ENCODE data around the gene SLC27A1.
"Not testable (repeated sequence)": the region's sequence is repeated elsewhere in the genome, so short reads cannot be mapped to it uniquely, and the experiment has no call there.

The SLC27A1 gene

GRCh38 chr19:17469092-17469480 lies 1.2 kb upstream of the SLC27A1 start:
- peak overlapping the region; percentile 71 for H3K4me3 ChIP-seq (ENCODE audit: low read depth, low read length)
- no peak for DNase-seq (ENCODE audit: low read depth)
- no peak for TF ChIP-seq CTCF (IDR thresholded peaks at IDR 0.05; ENCODE audit: control insufficient read depth, extremely low read depth, insufficient read depth)

GRCh38 chr19:17469481-17470067 lies 750 bp upstream of the SLC27A1 start:
- H3K4me3 ChIP-seq (ENCODE audit: low read depth, low read length) = peak overlapping the region; percentile 71
- TF ChIP-seq CTCF (IDR thresholded peaks at IDR 0.05; ENCODE audit: control insufficient read depth, extremely low read depth, insufficient read depth) = no peak
- peak; percentile 89 for DNase-seq (ENCODE audit: low read depth)

- DNase-seq (ENCODE audit: low read depth) = no peak
- no peak for TF ChIP-seq CTCF (IDR thresholded peaks at IDR 0.05; ENCODE audit: control insufficient read depth, extremely low read depth, insufficient read depth)
- peak overlapping the region; percentile 71 for H3K4me3 ChIP-seq (ENCODE audit: low read depth, low read length)
Observed at GRCh38 chr19:17471410-17472125, 1.2 kb downstream of the SLC27A1 start.

GRCh38 chr19:17473041-17473440 lies 2.7 kb downstream of the SLC27A1 start:
- no peak for DNase-seq (ENCODE audit: low read depth)
- no peak overlapping the region for H3K4me3 ChIP-seq (ENCODE audit: low read depth, low read length)
- TF ChIP-seq CTCF (IDR thresholded peaks at IDR 0.05; ENCODE audit: control insufficient read depth, extremely low read depth, insufficient read depth) = no peak

- H3K4me3 ChIP-seq (ENCODE audit: low read depth, low read length); DNase-seq (ENCODE audit: low read depth): not testable (repeated sequence)
Observed at GRCh38 chr19:17475011-17475540, 4.8 kb downstream of the SLC27A1 start.

GRCh38 chr19:17475541-17476115 lies 5.3 kb downstream of the SLC27A1 start:
- DNase-seq (ENCODE audit: low read depth) = no peak
- H3K4me3 ChIP-seq (ENCODE audit: low read depth, low read length) = no peak overlapping the region
- TF ChIP-seq CTCF (IDR thresholded peaks at IDR 0.05; ENCODE audit: control insufficient read depth, extremely low read depth, insufficient read depth) = no peak

- no peak overlapping the region for H3K4me3 ChIP-seq (ENCODE audit: low read depth, low read length)
- DNase-seq (ENCODE audit: low read depth) = no peak
- no peak for TF ChIP-seq CTCF (IDR thresholded peaks at IDR 0.05; ENCODE audit: control insufficient read depth, extremely low read depth, insufficient read depth)
Observed at GRCh38 chr19:17479325-17479791, 9.0 kb downstream of the SLC27A1 start.

Data from LNCaP clone FGC (cell line).